CD1c-positive myeloid dendritic cell (primary cell): ENCODE data around the gene DDA1.
"Not testable (repeated sequence)": the region's sequence is repeated elsewhere in the genome, so short reads cannot be mapped to it uniquely, and the experiment has no call there.

Experiments used
- DNase-seq: peaks from one replicate; pipeline ENCODE4 v3.0.0-alpha.2; 2016; ENCODE audit errors: extremely low spot score

The DDA1 gene

GRCh38 chr19:17286752-17287151 lies 22.6 kb upstream of the DDA1 start:
- no peak for DNase-seq

- DNase-seq: peak; percentile 79
Measured at GRCh38 chr19:17289489-17289888, 19.9 kb upstream of the DDA1 start.

- DNase-seq: peak; percentile 87
Measured at GRCh38 chr19:17292301-17293074, 16.9 kb upstream of the DDA1 start.

GRCh38 chr19:17293605-17294004 lies 15.8 kb upstream of the DDA1 start:
- no peak for DNase-seq

GRCh38 chr19:17294051-17294891 lies 15.1 kb upstream of the DDA1 start:
- peak; percentile 25 for DNase-seq

GRCh38 chr19:17295551-17295950 lies 13.8 kb upstream of the DDA1 start:
- DNase-seq: not testable (repeated sequence)

GRCh38 chr19:17296273-17296672 lies 13.1 kb upstream of the DDA1 start:
- no peak for DNase-seq

- no peak for DNase-seq
Measured at GRCh38 chr19:17296976-17297375, 12.4 kb upstream of the DDA1 start.

GRCh38 chr19:17300992-17301619 lies 8.3 kb upstream of the DDA1 start:
- DNase-seq: no peak

GRCh38 chr19:17302391-17303166 lies 6.8 kb upstream of the DDA1 start:
- peak; percentile 67 for DNase-seq

- DNase-seq: peak; percentile 97
Measured at GRCh38 chr19:17303167-17303939, 6.0 kb upstream of the DDA1 start, which contains the start of gene ABHD8. Gene ABHD8 (minus strand): TSS chr19:17303425. CDS start chr19:17301616, 1,809 bp downstream.

- no peak for DNase-seq
Measured at GRCh38 chr19:17303940-17304267, 5.5 kb upstream of the DDA1 start.

GRCh38 chr19:17304386-17305215 lies 4.8 kb upstream of the DDA1 start:
- no peak for DNase-seq

- no peak for DNase-seq
Measured at GRCh38 chr19:17305216-17305516, 4.2 kb upstream of the DDA1 start.

GRCh38 chr19:17305517-17306284 lies 3.7 kb upstream of the DDA1 start, which contains the start of gene MRPL34:
Gene MRPL34 (plus strand): TSS chr19:17305872. CDS start chr19:17305893, 21 bp downstream.
- peak; percentile 99 for DNase-seq

GRCh38 chr19:17306285-17306714 lies 3.1 kb upstream of the DDA1 start:
- DNase-seq: no peak

- DNase-seq: no peak
Measured at GRCh38 chr19:17307876-17308377, 1.4 kb upstream of the DDA1 start.

GRCh38 chr19:17309965-17310461 lies 650 bp downstream of the DDA1 start:
- DNase-seq: no peak
